ENCODE measurements around the gene RNPS1.

- TF ChIP-seq POLR2A (IDR thresholded peaks at IDR 0.05), result no peak
- TF ChIP-seq, protein P1, sequence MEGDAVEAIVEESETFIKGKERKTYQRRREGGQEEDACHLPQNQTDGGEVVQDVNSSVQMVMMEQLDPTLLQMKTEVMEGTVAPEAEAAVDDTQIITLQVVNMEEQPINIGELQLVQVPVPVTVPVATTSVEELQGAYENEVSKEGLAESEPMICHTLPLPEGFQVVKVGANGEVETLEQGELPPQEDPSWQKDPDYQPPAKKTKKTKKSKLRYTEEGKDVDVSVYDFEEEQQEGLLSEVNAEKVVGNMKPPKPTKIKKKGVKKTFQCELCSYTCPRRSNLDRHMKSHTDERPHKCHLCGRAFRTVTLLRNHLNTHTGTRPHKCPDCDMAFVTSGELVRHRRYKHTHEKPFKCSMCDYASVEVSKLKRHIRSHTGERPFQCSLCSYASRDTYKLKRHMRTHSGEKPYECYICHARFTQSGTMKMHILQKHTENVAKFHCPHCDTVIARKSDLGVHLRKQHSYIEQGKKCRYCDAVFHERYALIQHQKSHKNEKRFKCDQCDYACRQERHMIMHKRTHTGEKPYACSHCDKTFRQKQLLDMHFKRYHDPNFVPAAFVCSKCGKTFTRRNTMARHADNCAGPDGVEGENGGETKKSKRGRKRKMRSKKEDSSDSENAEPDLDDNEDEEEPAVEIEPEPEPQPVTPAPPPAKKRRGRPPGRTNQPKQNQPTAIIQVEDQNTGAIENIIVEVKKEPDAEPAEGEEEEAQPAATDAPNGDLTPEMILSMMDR (IDR thresholded peaks at IDR 0.05), result no peak
- no peak for TF ChIP-seq POLR2AphosphoS5 (IDR thresholded peaks at IDR 0.05)
Measured at GRCh38 chr16:2244926-2245795, 22.8 kb downstream of the RNPS1 start.

All from prostate gland (tissue), 2 donors.